Heart left ventricle (tissue), 16 donors: ENCODE data around the gene SULT1C4. TPM values are rescaled to one million over a fixed set of nuclear protein-coding genes. Genes with fewer than 3 reads are reported as not detected.

Experiments used
- ATAC-seq, 4 donors: fragments of 200-7000 bp; cut with Tn5 transposase; one replicate each; pipeline ENCODE4 v1.9.1; 2020 to 2022; ENCODE audit warnings: moderate library complexity in 4 of 4, mild to moderate bottlenecking in 3 of 4, moderate number of reproducible peaks in 1 of 4
- DNase-seq, 5 donors: peaks; one replicate each; pipeline ENCODE4 v3.0.0-alpha.2; 2020
- H3K27ac ChIP-seq, 12 donors: fragments of 200-600 bp; sonication (generic) in 4 of 12; one replicate each; pipeline versions ENCODE4 v1.5.0 to v1.8.0; 2016 to 2022; ENCODE audit warnings: mild to moderate bottlenecking in 2 of 12
- H3K27me3 ChIP-seq, 9 donors: fragments of 200-600 bp; sonication (generic) in 2 of 9; one replicate each; pipeline versions ENCODE4 v1.5.1 to v1.8.0; 2016 to 2022; ENCODE audit warnings: mild to moderate bottlenecking in 3 of 9
- H3K36me3 ChIP-seq, 9 donors: fragments of 200-600 bp; sonication (generic) in 2 of 9; one replicate each; pipeline versions ENCODE4 v1.5.0 to v1.8.0; 2018 to 2022; ENCODE audit warnings: mild to moderate bottlenecking in 2 of 9
- H3K4me1 ChIP-seq, 12 donors: fragments of 200-600 bp; sonication (generic) in 4 of 12; one replicate each; pipeline versions ENCODE4 v1.5.0 to v1.8.0; 2016 to 2022; ENCODE audit warnings: mild to moderate bottlenecking in 3 of 12
- H3K4me3 ChIP-seq, 12 donors: fragments of 200-600 bp; sonication (generic) in 4 of 12; one replicate each; pipeline versions ENCODE4 v1.5.0 to v1.8.0; 2017 to 2022; ENCODE audit warnings: mild to moderate bottlenecking in 9 of 12, moderate library complexity in 4 of 12
- H3K9me3 ChIP-seq, 12 donors: fragments of 200-600 bp; sonication (generic) in 4 of 12; one replicate each; pipeline versions ENCODE4 v1.5.0 to v1.8.0; 2016 to 2022; ENCODE audit warnings: mild to moderate bottlenecking in 1 of 12
- CTCF ChIP-seq, 12 donors: fragments of 200-600 bp; sonication (generic) in 4 of 12; IDR thresholded peaks; one replicate each; pipeline versions ENCODE4 v1.5.0 to v1.8.0; 2018 to 2022; ENCODE audit warnings: antibody characterized with exemption in 12 of 12, mild to moderate bottlenecking in 5 of 12
- POLR2A ChIP-seq, 2 donors: fragments of 450-650 bp; IDR thresholded peaks; one replicate each; pipeline ENCODE4 v1.6.1; 2017; ENCODE audit warnings: antibody characterized with exemption in 2 of 2, mild to moderate bottlenecking in 2 of 2, moderate library complexity in 2 of 2
- WGBS, 4 donors: extraction: QIAGEN DNeasy Blood & Tissue Kit in 2 of 4; methylation state at CpG; one replicate each; pipeline versions ENCODE4 v1.1.5 to v1.1.7; 2013 to 2018; 5-methylcytosine and 5-hydroxymethylcytosine counted together
- intact Hi-C, 10 donors: fragments of 100-400 bp; cut with DNase I; formaldehyde crosslinking; loops; one replicate each; pipeline versions ENCODE4 v1.11.1 to v1.14.2; 2022
- long read RNA-seq, 3 donors: library from polyadenylated mRNA; unstranded; transcript quantifications; one replicate each; pipeline ENCODE4 v2.0.0, GENCODE V29; 2020 to 2021
- polyA plus RNA-seq, 2 donors: library from polyadenylated mRNA; stranded (reverse); fragments of 200-250 nt; gene quantifications; one replicate each; pipeline ENCODE4 v1.2.3, GENCODE V29; 2013
- total RNA-seq, 9 donors: library from RNA; depleted of rRNA in 2 of 9; stranded (reverse); fragments of >200 nt in 2 of 9; fragmentation: NEBNext Ultra II Directional in 3 of 9; extraction: Animal tissue kit (Norgen Biotek cat#: 25700) in 3 of 9; gene quantifications; one replicate each; pipeline versions ENCODE4 v1.1.0 to v1.2.4, GENCODE V29; 2016 to 2023
- donor health status: ischemic (EF 13 %, LVEDD 7.1; RV severe dilation, severe dysfunction).
- donor health status: healthy with polysubstance abuse.
- donor health status: DM: no; HTN: yes; CAD: no.
- donor health status: DM: no; HTN: no; CAD: no.
- donor health status: ischemic (EF 25% LVEDD 6.9; RV normal size, moderate dysfunction).
- donor health status: ischemic (EF 25% LVEDD 5.7; RV mildly dilated, moderate dysfunction).
- donor health status: healthy.
- donor health status: DM: yes; HTN: yes; CAD: no.
- donor health status: ischemic (EF 35%, LVEDD 5.7; RV mildly dilated, moderate dysfunction).
- donor health status: nonischemic (EF 11% LVEDD 7.7; RV severe dilation, severe dysfunction).
- donor health status: DM: yes; HTN: yes; CAD: no.
- donor health status: PGD.
- donor health status: ischemic (EF 29% LVEDD 5.4; RV normal size, mild dysfunction).
- donor health status: nonischemic (EF 23%, LVEDD 6.1; RV moderate dilation, normal function).

The SULT1C4 gene
- total RNA-seq (1 to 10 TPM; 1.2 to 5.5 (median 4.1) TPM), polyA plus RNA-seq (1 to 10 TPM in 1 of 2 donors, under 1 TPM in 1; 0.95 to 3.0 TPM)
- long read RNA-seq, donor 1, partial matches to known transcripts, result 0 of 1 reads
- long read RNA-seq, donor 1, other reads (novel, unspliced or antisense), result 0 of 1 reads
- long read RNA-seq, donor 2, partial matches to known transcripts, result 0 of 4 reads
- long read RNA-seq, donor 2, other reads (novel, unspliced or antisense), result 0 of 4 reads
- long read RNA-seq, donor 3, partial matches to known transcripts, result 0 of 2 reads
- long read RNA-seq, donor 3, other reads (novel, unspliced or antisense), result 0 of 2 reads

GRCh38 chr2:108377815-108378630 lies at the start of gene SULT1C4:
TSS of gene SULT1C4 (plus strand) at chr2:108377954. CDS start at chr2:108378338, 384 bp downstream.
- TF ChIP-seq POLR2A (IDR thresholded peaks at IDR 0.05) (no peak), CTCF (IDR thresholded peaks at IDR 0.05) (no peak)
- Histone ChIP-seq H3K9me3 (no peaks in the 10 kb centered on the region), H3K27me3 (no peaks in the 10 kb centered on the region), H3K36me3 (peaks cover 0 to 17% (median 0%) of the 10 kb centered on the region in 9 donors), H3K4me1 (peaks cover 0 to 19% (median 7%) of the 10 kb centered on the region in 12 donors), H3K27ac (peak within 1 kb of the TSS; percentile 63 to 90 (median 78)), H3K4me3 (peak within 1 kb of the TSS; percentile 3 to 68 (median 54))
- DNase-seq, result peak; percentile 69 to 76 (median 75)
- ATAC-seq, result peak; percentile 76 to 88 (median 84)
- WGBS, 4 donors, result 10 to 36% (median 18%) methylated on average over 13 of the region's 13 CpGs
- intact Hi-C loops, result no loop called here

GRCh38 chr2:108329771-108330170 lies 48.0 kb upstream of the SULT1C4 start:
- ATAC-seq (no peak), DNase-seq (no peak)
- no peaks in the 10 kb centered on the region for H3K9me3 ChIP-seq
- H3K4me3 ChIP-seq, result no peak overlapping the region
- H3K27ac ChIP-seq, result no peak overlapping the region
- TF ChIP-seq POLR2A (IDR thresholded peaks at IDR 0.05), result no peak
- no peak for TF ChIP-seq CTCF (IDR thresholded peaks at IDR 0.05)
- intact Hi-C loops, result no loop called here
- no peaks in the 10 kb centered on the region for H3K36me3 ChIP-seq
- H3K4me1 ChIP-seq, result peaks cover 0 to 6% (median 0%) of the 10 kb centered on the region in 12 donors
- WGBS, 4 donors, result 93 to 99% (median 95%) methylated on average over 2 of the region's 2 CpGs
- no peaks in the 10 kb centered on the region for H3K27me3 ChIP-seq

- DNase-seq (no peak), ATAC-seq (no peak)
- Histone ChIP-seq H3K27me3 (no peaks in the 10 kb centered on the region), H3K27ac (no peak overlapping the region), H3K4me1 (peaks cover 0 to 6% (median 0%) of the 10 kb centered on the region in 12 donors), H3K9me3 (no peaks in the 10 kb centered on the region), H3K36me3 (no peaks in the 10 kb centered on the region), H3K4me3 (no peak overlapping the region)
- 23 to 36% (median 26%) methylated on average over 3 of the region's 3 CpGs for WGBS, 4 donors
- TF ChIP-seq POLR2A (IDR thresholded peaks at IDR 0.05), result no peak
- TF ChIP-seq CTCF (IDR thresholded peaks at IDR 0.05), result no peak
- intact Hi-C loops, result no loop called here
Observed at GRCh38 chr2:108330979-108331378, 46.8 kb upstream of the SULT1C4 start.

- intact Hi-C loops, result loop anchor here in 2 of 10 donors (5.0 to 10.0 kb wide), 2 partner anchors 236 to 239 kb away; no protein-coding TSS in a partner anchor
- no peaks in the 10 kb centered on the region for H3K36me3 ChIP-seq
Observed at GRCh38 chr2:108345951-108346350, 31.8 kb upstream of the SULT1C4 start.

More at GRCh38 chr2:108345951-108346350, 31.8 kb upstream of the SULT1C4 start:
- 72 to 85% (median 76%) methylated on average over 3 of the region's 3 CpGs for WGBS, 4 donors
- H3K27ac ChIP-seq, result no peak overlapping the region
- peaks cover 0 to 12% (median 0%) of the 10 kb centered on the region in 9 donors for H3K27me3 ChIP-seq
- H3K4me1 ChIP-seq, result no peaks in the 10 kb centered on the region
- DNase-seq (no peak), ATAC-seq (no peak)
- no peaks in the 10 kb centered on the region for H3K9me3 ChIP-seq
- TF ChIP-seq CTCF (IDR thresholded peaks at IDR 0.05) (no peak), POLR2A (IDR thresholded peaks at IDR 0.05) (no peak)
- no peak overlapping the region for H3K4me3 ChIP-seq
